ENCODE data around the gene ANKRA2.
A peak's percentile ranks its signal among the peaks of the same experiment; 100 is the strongest.

ANKRA2 gene

GRCh38 chr5:73565139-73565968 is at the start of gene ANKRA2, which contains the start of gene UTP15:
Gene ANKRA2, minus strand, starts transcription at chr5:73565639. Its CDS starts 2,758 bp downstream, at chr5:73562881.
Gene UTP15, plus strand, starts transcription at chr5:73565743. Its CDS starts 1,602 bp downstream, at chr5:73567345.
- peak; percentile 97 for DNase-seq (ENCODE audit: low read depth)

GRCh38 chr5:73615085-73615484 is 49.6 kb upstream of the ANKRA2 start:
- DNase-seq (ENCODE audit: low read depth), result no peak

- no peak for DNase-seq (ENCODE audit: low read depth)
Observed at GRCh38 chr5:73612799-73613198, 47.4 kb upstream of the ANKRA2 start.

- no peak for DNase-seq (ENCODE audit: low read depth)
Observed at GRCh38 chr5:73607228-73607627, 41.8 kb upstream of the ANKRA2 start.

- no peak for DNase-seq (ENCODE audit: low read depth)
Observed at GRCh38 chr5:73606206-73606753, 40.8 kb upstream of the ANKRA2 start.

GRCh38 chr5:73605223-73606087 is 40.0 kb upstream of the ANKRA2 start:
- no peak for DNase-seq (ENCODE audit: low read depth)

- no peak for DNase-seq (ENCODE audit: low read depth)
Observed at GRCh38 chr5:73603998-73604397, 38.6 kb upstream of the ANKRA2 start.

- DNase-seq (ENCODE audit: low read depth), result no peak
Observed at GRCh38 chr5:73599380-73599779, 33.9 kb upstream of the ANKRA2 start.

GRCh38 chr5:73596705-73597328 is 31.4 kb upstream of the ANKRA2 start:
- DNase-seq (ENCODE audit: low read depth), result no peak

- DNase-seq (ENCODE audit: low read depth), result no peak
Observed at GRCh38 chr5:73592551-73592950, 27.1 kb upstream of the ANKRA2 start.

- DNase-seq (ENCODE audit: low read depth), result no peak
Observed at GRCh38 chr5:73591698-73592501, 26.5 kb upstream of the ANKRA2 start.

GRCh38 chr5:73591102-73591695 is 25.8 kb upstream of the ANKRA2 start:
- peak; percentile 7 for DNase-seq (ENCODE audit: low read depth)

- no peak for DNase-seq (ENCODE audit: low read depth)
Observed at GRCh38 chr5:73587923-73588322, 22.5 kb upstream of the ANKRA2 start.

GRCh38 chr5:73582285-73583145 is 17.1 kb upstream of the ANKRA2 start:
- DNase-seq (ENCODE audit: low read depth), result no peak

- no peak for DNase-seq (ENCODE audit: low read depth)
Observed at GRCh38 chr5:73565969-73566547, 619 bp upstream of the ANKRA2 start.

GRCh38 chr5:73564675-73565074 is 764 bp downstream of the ANKRA2 start:
- no peak for DNase-seq (ENCODE audit: low read depth)

GRCh38 chr5:73564018-73564417 is 1.4 kb downstream of the ANKRA2 start:
- no peak for DNase-seq (ENCODE audit: low read depth)

GRCh38 chr5:73558950-73559349 is 6.5 kb downstream of the ANKRA2 start:
- no peak for DNase-seq (ENCODE audit: low read depth)

GRCh38 chr5:73552642-73553041 is 12.8 kb downstream of the ANKRA2 start:
- no peak for DNase-seq (ENCODE audit: low read depth)

- no peak for DNase-seq (ENCODE audit: low read depth)
Observed at GRCh38 chr5:73550016-73550415, 15.4 kb downstream of the ANKRA2 start.
